Psoas muscle (tissue), 8 donors: ENCODE measurements around the gene UBTD2. TPM values are rescaled to one million over a fixed set of nuclear protein-coding genes. Genes with fewer than 3 reads are reported as not detected.

Experiments used
- ATAC-seq, 4 donors: fragments of 200-7000 bp; cut with Tn5 transposase; one replicate each; pipeline ENCODE4 v1.9.1; 2020; ENCODE audit warnings: moderate library complexity in 3 of 4, mild to moderate bottlenecking in 2 of 4
- DNase-seq, 2 donors: peaks; one replicate each; pipeline ENCODE4 v3.0.0-alpha.2; 2020
- H3K27ac ChIP-seq: fragments of 200-600 bp; one replicate; pipeline ENCODE4 v1.8.0; 2022
- H3K27me3 ChIP-seq, 3 donors: fragments of 200-600 bp in 1 of 3; one replicate each; pipeline versions ENCODE4 v1.6.1 to v1.8.0; 2013 to 2022; ENCODE audit warnings: low read length in 2 of 3, mild to moderate bottlenecking in 2 of 3, moderate library complexity in 1 of 3; ENCODE audit not compliant: insufficient read depth in 3 of 3
- H3K36me3 ChIP-seq, 2 donors: fragments of 200-600 bp in 1 of 2; one replicate each; pipeline versions ENCODE4 v1.6.1 to v1.8.0; 2013 to 2022; ENCODE audit warnings: low read depth in 1 of 2, mild to moderate bottlenecking in 1 of 2, moderate library complexity in 1 of 2; ENCODE audit not compliant: insufficient read depth in 1 of 2
- H3K4me1 ChIP-seq: fragments of 200-600 bp; one replicate; pipeline ENCODE4 v1.8.0; 2022
- H3K4me3 ChIP-seq: fragments of 200-600 bp; one replicate; pipeline ENCODE4 v1.8.0; 2022; ENCODE audit warnings: mild to moderate bottlenecking
- H3K9me3 ChIP-seq: fragments of 200-600 bp; one replicate; pipeline ENCODE4 v1.8.0; 2022
- CTCF ChIP-seq: fragments of 200-600 bp; IDR thresholded peaks from one replicate; pipeline ENCODE4 v1.8.0; 2022; ENCODE audit warnings: antibody characterized with exemption
- WGBS, 3 donors: extraction: QIAGEN DNeasy Blood & Tissue Kit; methylation state at CpG; one replicate each; pipeline versions ENCODE4 v1.1.6 to v1.1.7; 2013; 5-methylcytosine and 5-hydroxymethylcytosine counted together
- intact Hi-C, 2 donors: fragments of 100-400 bp; cut with DNase I; formaldehyde crosslinking; loops; one replicate each; pipeline versions ENCODE4 v1.11.0 to v1.14.2; 2022
- polyA plus RNA-seq, 3 donors: library from polyadenylated mRNA; stranded (reverse); fragments of 200-250 nt; gene quantifications; one replicate each; pipeline ENCODE4 v1.2.3, GENCODE V29; 2013
- total RNA-seq, 4 donors: library from RNA; stranded (reverse); fragmentation: NEBNext Ultra II Directional in 2 of 4; extraction: Animal tissue kit (Norgen Biotek cat#: 25700) in 2 of 4; gene quantifications; one replicate each; pipeline versions ENCODE4 v1.2.1 to v1.2.4, GENCODE V29; 2021 to 2023
- donor health status: healthy with polysubstance abuse.
- donor health status: DM: no; HTN: no; CAD: no; lungs with moderate emphysema.
- donor health status: Bipolar disorder and iron deficiency.
- donor health status: healthy.
- donor health status: DM: yes; HTN: yes; CAD: no.
- donor health status: DM: no; HTN: no; CAD: no.
- donor health status: DM: no; HTN: no; CAD: no.
- donor health status: DM: yes; HTN: yes; CAD: no.

UBTD2 gene
- total and polyA plus RNA-seq, 7 donors = 5.3 to 12.3 (median 8.6) TPM

GRCh38 chr5:172189693-172190296 lies 93.8 kb downstream of the UBTD2 start:
- no peaks in the 10 kb centered on the region for H3K27me3 ChIP-seq
- no peak overlapping the region for H3K4me3 ChIP-seq
- peaks cover 7% of the 10 kb centered on the region for H3K4me1 ChIP-seq
- DNase-seq = no peak
- no peaks in the 10 kb centered on the region for H3K9me3 ChIP-seq
- intact Hi-C loops = loop anchor here (2.0 to 5.0 kb wide), 2 partner anchors 83 to 277 kb away; no protein-coding TSS in a partner anchor
- ATAC-seq = no peak
- no peak overlapping the region for H3K27ac ChIP-seq
- 69 to 76% (median 74%) methylated on average over 3 of the region's 3 CpGs for WGBS, 3 donors
- TF ChIP-seq CTCF = no peak
- no peaks in the 10 kb centered on the region for H3K36me3 ChIP-seq

DNA sequence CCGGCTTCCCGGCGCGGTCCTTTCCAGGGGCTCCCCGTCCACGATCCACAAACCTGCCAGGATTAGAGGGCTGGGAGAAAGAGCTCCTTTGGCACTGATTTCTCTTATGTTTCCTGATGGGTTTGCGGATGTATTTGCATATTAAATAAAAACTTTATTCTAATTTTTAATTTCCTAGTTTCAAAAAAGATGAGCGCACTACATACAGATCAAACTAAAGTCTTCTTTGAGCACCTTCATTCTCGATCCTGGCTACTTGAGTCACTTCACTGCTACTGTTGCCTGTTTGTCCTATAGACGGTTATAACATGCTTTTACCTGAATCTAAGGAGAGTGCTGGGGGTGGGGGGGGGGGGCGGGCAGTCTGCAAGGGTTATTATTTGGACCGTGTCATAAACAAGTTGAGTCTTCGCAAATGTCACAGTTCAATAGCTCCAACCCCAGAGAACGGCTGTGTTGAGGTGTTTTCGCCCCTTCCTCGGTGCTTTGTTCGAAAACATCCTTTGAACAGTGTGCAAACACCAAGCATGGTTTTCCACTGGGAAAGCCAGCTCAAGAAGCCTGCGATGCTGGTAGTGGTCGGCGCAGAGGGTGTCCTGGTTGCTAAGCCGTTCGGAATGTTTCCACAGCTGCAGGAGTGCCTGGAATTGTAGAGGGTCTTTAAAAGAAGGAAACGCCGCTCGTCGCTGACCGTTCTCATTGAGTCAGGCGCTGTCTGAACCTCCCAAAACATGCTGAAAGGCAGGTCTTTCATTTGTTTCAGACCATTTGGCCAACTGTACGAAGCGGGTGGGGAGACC lies 94.5 kb downstream of the UBTD2 start:
- Histone ChIP-seq H3K27me3 (no peaks in the 10 kb centered on the region), H3K4me1 (peaks cover 7% of the 10 kb centered on the region), H3K4me3 (peak overlapping the region; percentile 94), H3K36me3 (no peaks in the 10 kb centered on the region), H3K9me3 (no peaks in the 10 kb centered on the region), H3K27ac (no peak overlapping the region)
- ATAC-seq = no peak
- no peak for TF ChIP-seq CTCF
- 47 to 50% (median 48%) methylated on average over 30 of the region's 30 CpGs for WGBS, 3 donors
- intact Hi-C loops = loop anchor here (1.0 to 5.0 kb wide), 4 partner anchors 82 to 277 kb away; partner anchors contain the start of gene UBTD2 (in 1 of the 2)
- DNase-seq = no peak

DNA sequence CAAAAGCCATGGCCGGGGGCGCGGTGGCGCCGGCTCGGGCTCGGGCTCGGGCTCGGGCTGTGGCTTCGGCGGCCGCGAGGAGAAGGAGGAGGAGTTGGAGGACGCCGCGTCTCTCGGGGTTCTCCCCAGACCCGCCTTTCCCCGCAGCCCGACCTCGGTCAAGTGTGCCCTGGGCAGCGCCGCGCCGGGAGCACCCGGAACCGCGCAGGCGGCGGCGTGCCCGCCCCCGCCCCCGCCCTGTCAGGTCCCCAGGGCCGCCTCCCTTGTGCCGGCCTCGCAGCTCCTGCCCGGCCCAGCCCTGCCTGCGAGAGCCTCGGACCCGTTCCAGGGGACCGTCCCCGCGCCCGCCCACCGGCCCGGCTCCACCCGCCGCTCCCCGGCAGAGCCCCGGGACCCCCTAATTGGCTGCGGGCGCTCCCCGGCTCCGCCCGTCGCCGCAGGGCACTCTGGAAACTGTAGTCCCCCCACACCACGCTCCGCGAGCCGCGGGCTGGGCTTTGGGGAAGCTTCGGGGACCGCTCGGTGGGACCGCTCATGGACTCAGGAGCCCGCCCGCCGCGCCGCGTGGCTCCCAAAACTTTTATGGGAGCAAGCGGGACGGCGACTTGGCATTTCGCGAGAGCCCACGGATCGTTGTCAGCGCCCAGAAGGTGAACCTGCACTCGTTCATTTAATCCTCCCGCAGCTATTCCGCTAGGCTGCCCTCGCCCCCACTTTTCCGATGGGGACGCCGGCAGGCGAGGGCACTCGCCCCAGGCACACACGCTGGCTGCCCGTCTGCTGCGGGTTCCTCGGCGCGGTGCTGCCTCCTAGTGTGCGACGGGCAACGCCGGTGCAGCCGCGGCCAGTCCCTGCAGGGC lies 95.3 kb downstream of the UBTD2 start, which contains the start of gene STK10:
Gene STK10, minus strand, starts transcription at position 192 of the 860 bp plus-strand sequence. Its CDS starts 182 bp downstream, at position 10.
- DNase-seq (peak; percentile 93 to 96), ATAC-seq (peak; percentile 94 to 96 (median 94))
- H3K4me3 ChIP-seq = peak within 1 kb of the TSS; percentile 94
- H3K27me3 ChIP-seq = no peaks in the 10 kb centered on the region
- intact Hi-C loops = loop anchor here (1.0 to 5.0 kb wide), 4 partner anchors 81 to 276 kb away; partner anchors contain the start of gene UBTD2 (in 1 of the 2)
- no peaks in the 10 kb centered on the region for H3K9me3 ChIP-seq
- TF ChIP-seq CTCF = peak; percentile 91
- 0 to 1% (median 0%) methylated on average over 57 to 102 of the region's 102 CpGs for WGBS, 3 donors
- H3K4me1 ChIP-seq = peaks cover 13% of the 10 kb centered on the region
- H3K27ac ChIP-seq = peak within 1 kb of the TSS; percentile 87
- H3K36me3 ChIP-seq = no peaks in the 10 kb centered on the region
